HG03571 (cell line): Measurements from ENCODE around the gene EXOC2.
"Not testable (repeated sequence)": the region's sequence is repeated elsewhere in the genome, so short reads cannot be mapped to it uniquely, and the experiment has no call there.

Source experiments
- ATAC-seq: cut with Tn5 transposase; IDR thresholded peaks from one replicate; pipeline ENCODE4 v1.9.1; 2021; ENCODE audit not compliant: unreplicated experiment

Gene EXOC2

DNA sequence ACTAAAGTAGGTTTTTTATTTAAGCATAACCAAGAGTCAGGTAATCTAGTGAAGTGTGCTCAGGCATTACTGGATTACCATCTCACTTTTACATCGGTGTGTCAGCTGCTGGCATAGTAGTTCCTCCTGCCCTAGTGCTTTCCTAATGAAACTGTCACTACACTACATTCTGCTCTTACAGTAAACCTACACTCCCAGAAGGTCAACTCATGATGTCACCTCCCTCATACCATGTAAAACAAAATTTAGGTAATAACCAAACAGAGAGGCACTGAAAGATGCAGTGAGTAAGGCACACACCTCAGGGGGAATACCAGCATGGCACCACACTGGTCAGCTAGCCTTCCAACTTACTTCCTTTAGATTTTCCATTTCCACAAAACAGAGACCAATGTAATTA lies 59.3 kb downstream of the EXOC2 start:
- ATAC-seq, result no peak

DNA sequence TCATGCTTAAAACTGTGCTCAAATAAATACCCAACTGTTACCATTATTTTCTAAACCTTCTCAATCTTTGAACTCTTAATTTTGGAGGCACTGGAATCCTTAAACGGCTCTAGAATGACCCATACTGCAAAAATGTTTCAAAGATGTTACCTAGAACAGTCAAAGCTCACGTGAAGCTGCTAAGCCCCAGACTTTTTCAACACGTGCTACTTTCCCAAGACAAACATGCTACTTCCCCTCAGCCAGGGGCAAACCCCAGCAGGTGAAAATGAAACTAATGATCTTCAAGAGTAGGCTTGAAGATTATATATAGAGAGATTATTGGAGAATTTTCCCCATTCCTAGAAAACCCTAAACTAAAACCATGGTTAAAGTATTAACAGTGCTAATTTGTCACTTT lies 64.2 kb downstream of the EXOC2 start:
- ATAC-seq, result no peak

GRCh38 chr6:626236-626635 lies 66.7 kb downstream of the EXOC2 start:
- no peak for ATAC-seq

DNA sequence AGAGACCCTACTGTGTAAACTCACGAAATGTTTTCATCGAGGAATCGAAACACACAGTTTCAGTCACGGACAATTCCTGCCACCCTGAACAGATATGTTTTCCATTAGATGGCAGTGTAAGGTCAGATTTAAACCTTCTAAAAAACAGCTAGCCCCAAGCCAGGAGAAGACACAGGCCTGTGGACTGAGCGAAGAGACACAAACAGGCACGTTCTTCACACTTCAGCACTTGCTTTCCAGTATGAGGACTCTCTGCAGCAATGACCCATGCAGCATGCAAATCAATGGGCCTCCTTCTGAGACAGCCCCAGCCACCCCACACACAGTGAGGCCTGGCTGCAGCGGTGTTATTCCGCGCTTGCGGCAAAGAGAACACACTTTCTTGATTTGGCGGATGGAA lies 68.0 kb downstream of the EXOC2 start:
- ATAC-seq, result no peak

- no peak for ATAC-seq
These were observed 70.5 kb downstream of the EXOC2 start for GRCh38 chr6:622462-622861.

- ATAC-seq, result no peak
These were observed 71.0 kb downstream of the EXOC2 start for GRCh38 chr6:621931-622330.

DNA sequence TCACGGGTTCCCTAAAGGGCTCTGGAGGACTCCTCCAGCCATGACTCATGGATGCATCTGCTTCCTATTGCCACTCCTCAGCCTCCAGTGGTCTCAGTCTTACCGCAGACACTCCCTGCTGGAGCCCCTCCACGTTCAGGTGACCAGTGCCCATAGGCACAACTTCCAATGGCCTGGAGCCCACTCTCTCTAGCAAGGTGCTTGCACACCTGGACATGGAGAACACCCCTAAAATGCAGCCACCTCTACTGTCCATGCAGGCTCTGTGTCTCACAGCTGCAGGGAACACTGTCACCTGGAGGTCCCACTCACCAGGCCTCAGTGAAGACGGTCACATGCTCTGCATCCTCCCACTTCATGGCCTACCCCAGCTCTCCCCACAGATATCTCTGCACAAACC lies 72.0 kb downstream of the EXOC2 start:
- no peak for ATAC-seq

DNA sequence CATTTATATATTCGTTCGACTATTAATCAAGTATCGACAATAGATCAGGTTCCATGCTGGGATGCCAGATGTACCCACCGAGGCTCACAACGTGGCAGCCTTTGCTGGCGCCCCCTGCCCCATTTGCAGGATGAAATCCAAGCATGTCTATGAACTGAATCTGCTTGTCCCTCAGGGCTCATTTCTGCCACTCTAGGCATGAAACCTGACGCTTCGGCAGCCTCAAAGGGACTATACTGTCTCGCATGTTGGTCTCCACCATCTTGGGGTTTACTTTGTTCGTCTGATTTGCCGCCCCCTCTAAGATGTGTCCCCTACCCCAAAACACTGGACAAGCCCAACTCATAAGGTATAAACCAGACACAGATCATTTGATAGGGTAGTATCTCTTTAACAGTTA lies 72.8 kb downstream of the EXOC2 start:
- no peak for ATAC-seq

DNA sequence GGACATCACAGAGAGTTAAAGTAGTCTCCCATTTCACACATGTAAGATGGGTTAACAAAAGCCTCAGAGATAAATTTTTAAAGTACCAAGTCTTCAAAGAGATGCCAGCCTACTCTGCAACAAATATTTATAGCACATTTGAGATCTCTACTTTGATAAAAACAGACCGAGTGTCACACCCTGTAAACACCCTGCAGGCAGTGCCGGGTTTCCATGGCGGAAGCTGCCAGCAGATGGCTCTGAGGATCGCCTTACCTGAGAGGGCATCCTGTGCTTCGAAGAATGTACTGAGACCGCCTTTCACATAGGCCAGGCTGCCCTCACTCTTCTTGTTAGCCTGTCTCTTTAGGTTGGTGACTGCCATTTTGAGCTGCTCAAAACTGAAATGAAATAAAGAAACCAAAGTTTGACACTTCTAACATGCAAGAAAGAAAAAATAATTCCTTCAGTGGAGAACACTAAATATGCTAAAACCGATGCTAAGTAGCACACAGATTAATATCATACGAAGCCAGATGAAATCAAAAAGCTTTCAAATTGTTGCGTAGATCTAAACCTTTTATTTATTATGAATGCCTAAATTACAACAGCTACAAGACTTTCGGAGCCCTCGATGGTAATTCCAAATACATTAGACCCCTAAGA lies 75.4 kb downstream of the EXOC2 start:
- no peak for ATAC-seq

DNA sequence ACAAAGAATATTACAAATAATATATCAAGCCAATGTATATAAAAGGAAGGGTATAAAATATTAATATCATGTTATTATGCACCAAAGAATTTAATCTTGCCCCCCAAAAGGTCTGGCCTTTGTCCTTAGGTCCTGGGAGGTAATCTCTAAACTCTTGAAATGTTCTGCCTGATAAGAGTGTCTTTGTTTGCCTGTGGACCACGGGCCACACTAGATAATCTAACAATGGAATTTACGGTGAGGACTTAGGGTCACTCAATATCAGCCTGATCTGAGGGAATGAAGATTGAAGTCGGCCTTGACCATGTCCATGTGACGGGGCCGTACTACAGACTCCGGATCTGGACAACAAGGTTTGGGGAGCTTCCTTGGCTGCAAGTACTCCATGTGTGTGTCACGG lies 79.0 kb downstream of the EXOC2 start:
- no peak for ATAC-seq

DNA sequence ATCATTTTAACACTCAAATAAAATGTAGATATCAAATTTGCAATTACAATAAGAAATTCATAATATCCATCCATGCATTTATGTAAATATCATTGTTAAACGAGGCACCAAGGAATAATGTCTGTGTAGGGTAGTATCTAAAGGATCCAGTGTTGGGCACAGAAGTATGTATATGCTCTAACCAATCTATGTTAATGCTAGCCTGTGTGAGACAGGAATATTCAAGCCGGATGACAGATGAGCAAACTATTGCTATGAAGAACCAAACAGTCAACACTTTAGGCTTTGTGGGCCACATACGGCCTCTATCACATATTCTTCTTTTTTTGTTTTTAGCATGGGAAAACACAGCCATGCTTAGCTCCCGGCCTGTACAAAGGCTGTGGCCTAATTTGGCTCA lies 81.0 kb downstream of the EXOC2 start:
- ATAC-seq, result no peak

- ATAC-seq, result no peak
These were observed 82.1 kb downstream of the EXOC2 start for GRCh38 chr6:610882-611281.

DNA sequence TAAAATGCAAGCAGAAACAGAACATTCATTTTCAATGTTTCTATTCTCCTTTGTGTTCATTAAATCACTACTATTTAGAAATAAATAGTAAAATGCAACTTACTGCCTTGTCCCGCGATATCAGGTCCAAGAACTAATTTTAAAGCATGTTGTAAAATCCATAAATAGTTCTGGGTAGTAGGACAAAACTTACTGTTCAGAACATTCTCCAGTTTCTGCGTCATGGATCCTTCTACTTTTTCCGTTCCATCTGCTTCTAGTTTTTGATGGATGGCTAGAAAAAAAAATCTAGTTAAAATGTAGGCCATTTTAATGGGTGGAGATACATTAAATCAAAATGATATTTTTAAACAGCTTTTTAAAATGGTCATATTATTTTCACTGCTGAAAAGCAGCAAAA lies 83.0 kb downstream of the EXOC2 start:
- no peak for ATAC-seq

- ATAC-seq, result no peak
These were observed 86.0 kb downstream of the EXOC2 start for GRCh38 chr6:606829-607379.

GRCh38 chr6:605895-606294 lies 87.0 kb downstream of the EXOC2 start:
- ATAC-seq, result not testable (repeated sequence)

GRCh38 chr6:604579-604978 lies 88.4 kb downstream of the EXOC2 start:
- no peak for ATAC-seq

DNA sequence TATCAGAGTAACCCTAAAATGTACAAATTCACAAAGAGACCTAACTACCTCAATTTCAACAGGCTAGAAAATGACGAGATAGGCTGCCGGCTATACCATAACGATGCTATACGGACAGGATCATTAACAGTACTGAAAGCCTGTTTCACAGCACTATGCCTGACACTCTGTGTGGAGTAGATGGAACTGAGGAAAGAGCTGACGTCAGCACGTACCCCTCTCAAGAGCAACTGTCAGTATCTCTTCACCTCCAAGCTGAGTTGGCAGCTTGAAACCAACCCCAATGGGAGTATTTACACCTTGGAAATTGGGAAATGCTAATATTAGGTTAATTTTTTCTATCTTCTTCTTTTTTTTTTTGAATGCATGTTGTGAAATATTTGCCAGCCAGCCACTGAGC lies 89.7 kb downstream of the EXOC2 start:
- no peak for ATAC-seq

DNA sequence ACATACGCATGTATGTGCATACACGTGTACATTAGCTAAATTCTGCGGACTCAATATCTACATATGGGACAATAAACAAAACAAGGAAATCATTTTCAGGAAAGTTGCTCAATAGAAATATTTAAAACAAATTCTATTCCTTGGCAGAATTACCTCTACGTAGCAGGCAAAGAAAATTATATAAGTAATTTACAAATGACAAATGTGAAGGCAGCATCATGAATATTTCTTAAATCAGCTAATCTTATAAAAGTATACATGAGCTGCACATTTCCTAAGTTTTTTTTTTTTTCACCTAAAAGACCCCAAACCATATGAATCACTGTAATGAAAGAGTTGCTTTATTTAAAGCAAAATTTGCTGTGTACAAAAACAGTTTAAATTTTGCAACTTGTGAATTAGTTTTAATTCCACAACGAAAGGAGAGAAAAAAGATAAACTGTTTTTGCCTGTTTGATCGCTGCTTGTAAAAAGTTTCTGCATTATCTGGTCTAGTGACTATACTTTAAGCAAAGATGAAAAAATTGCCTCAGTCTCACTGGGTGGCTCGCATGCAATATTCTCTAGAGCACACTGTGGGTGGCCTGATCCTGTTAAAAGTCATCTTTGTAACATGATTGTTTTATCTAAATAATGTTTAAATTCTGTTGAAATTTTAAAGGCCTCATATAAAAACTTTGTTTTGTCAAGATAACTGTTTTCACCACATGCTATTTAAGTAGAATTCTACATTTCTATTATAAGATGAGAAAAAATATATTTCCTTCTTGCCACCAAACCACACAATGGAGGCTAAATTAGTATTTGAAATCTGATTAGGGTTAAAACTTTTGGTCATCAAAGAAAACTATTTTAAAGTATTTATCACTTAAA lies 93.1 kb downstream of the EXOC2 start:
- ATAC-seq, result no peak

GRCh38 chr6:593907-594212 lies 99.1 kb downstream of the EXOC2 start:
- ATAC-seq, result no peak

- no peak for ATAC-seq
These were observed 99.6 kb downstream of the EXOC2 start for GRCh38 chr6:593139-593906.

DNA sequence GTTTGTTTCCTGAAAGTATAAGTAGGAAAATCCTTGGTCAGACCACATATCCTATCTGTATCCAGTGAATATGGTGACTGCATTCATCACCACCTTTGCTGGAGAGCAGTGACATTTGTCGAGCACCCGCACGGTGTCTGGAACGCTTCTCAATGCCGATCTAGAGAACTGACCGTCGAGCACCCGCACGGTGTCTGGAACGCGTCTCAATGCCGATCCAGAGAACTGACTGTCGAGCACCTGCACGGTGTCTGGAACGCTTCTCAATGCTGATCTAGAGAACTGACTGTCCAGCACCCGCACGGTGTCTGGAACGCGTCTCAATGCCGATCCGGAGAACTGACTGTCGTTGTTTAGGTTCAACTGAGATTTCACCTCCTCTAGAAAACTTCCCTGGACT lies 103.8 kb downstream of the EXOC2 start:
- no peak for ATAC-seq

- ATAC-seq, result no peak
These were observed 106.4 kb downstream of the EXOC2 start for GRCh38 chr6:586553-586952.
